Epithelial cell of proximal tubule (primary cell): ENCODE results near the gene HAPSTR1. TPM values are rescaled to one million over a fixed set of nuclear protein-coding genes. Genes with fewer than 3 reads are reported as not detected.
A peak's percentile ranks its signal among the peaks of the same experiment; 100 is the strongest.
"Not testable (repeated sequence)": the region's sequence is repeated elsewhere in the genome, so short reads cannot be mapped to it uniquely, and the experiment has no call there.

Experiments used
- DNase-seq: peaks from one replicate; pipeline ENCODE4 v3.0.0-alpha.2; 2011; ENCODE audit warnings: low read depth
- H3K4me3 ChIP-seq: 2 replicates; pipeline ENCODE4 v1.5.1; 2011; ENCODE audit warnings: low read depth, mild to moderate bottlenecking, low read length
- total RNA-seq: library from RNA; depleted of rRNA; stranded (reverse); fragments of >200 nt; gene quantifications from 2 replicates; pipeline ENCODE4 v1.2.3, GENCODE V29; 2015
- TF ChIP-seq, protein P1 (sequence below): conservative IDR thresholded peaks from 2 replicates; pipeline ENCODE4 v1.5.1; 2012; ENCODE audit warnings: low read depth, mild to moderate bottlenecking, low read length

HAPSTR1 gene
- 39.3 and 41.7 TPM in 2 replicates for total RNA-seq

DNA sequence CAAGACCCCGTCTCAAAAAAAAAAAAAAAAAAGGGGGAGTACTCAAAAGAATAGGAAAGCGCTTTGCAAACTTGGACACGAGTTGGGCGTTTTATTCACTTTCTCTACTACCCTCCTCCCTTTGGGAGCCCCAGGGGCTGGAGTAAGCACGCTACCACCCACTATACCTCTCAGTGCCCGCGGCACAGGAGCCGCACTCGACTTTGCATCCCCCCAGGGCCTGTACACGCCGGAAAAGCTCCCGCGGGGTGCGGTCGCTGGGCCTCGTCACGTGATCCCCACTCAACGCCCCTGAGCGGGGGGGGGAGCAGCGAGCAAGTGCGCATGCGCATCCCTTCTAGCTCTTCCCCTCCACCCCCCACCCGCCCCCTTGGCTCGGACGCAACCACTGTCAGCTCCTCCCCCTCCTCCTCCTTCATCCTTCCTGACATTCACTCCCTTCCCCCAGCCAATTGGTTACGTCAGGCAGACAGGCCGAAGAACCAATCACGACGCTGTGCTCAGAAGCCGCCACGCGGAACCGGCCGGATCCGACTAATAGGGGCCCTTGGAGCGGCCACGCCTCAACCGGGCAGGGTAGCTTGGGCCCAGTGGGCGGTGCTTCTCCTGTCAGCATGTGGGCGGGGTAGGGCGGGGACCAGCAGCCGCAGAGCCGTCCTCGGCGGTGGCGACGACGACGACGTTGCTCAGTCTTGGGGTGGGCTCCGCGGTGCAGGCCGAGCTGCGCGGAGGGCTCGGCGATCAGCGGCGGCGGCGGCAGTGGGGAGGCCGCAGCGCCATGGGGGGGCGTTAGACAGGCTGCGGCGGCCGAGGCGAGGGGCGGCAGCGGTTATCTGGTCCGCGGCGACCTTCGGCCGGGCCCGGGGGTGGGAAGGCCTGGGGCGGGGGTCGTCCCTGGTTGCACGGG, at the start of gene HAPSTR1:
TSS of gene HAPSTR1 (plus strand) at position 685 of the 907 bp plus-strand sequence. CDS start 401 bp downstream, outside the sequence.
- peak; percentile 93 for DNase-seq
- peak within 1 kb of the TSS; percentile 94 for H3K4me3 ChIP-seq
- TF ChIP-seq, protein P1, sequence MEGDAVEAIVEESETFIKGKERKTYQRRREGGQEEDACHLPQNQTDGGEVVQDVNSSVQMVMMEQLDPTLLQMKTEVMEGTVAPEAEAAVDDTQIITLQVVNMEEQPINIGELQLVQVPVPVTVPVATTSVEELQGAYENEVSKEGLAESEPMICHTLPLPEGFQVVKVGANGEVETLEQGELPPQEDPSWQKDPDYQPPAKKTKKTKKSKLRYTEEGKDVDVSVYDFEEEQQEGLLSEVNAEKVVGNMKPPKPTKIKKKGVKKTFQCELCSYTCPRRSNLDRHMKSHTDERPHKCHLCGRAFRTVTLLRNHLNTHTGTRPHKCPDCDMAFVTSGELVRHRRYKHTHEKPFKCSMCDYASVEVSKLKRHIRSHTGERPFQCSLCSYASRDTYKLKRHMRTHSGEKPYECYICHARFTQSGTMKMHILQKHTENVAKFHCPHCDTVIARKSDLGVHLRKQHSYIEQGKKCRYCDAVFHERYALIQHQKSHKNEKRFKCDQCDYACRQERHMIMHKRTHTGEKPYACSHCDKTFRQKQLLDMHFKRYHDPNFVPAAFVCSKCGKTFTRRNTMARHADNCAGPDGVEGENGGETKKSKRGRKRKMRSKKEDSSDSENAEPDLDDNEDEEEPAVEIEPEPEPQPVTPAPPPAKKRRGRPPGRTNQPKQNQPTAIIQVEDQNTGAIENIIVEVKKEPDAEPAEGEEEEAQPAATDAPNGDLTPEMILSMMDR, result no peak

DNA sequence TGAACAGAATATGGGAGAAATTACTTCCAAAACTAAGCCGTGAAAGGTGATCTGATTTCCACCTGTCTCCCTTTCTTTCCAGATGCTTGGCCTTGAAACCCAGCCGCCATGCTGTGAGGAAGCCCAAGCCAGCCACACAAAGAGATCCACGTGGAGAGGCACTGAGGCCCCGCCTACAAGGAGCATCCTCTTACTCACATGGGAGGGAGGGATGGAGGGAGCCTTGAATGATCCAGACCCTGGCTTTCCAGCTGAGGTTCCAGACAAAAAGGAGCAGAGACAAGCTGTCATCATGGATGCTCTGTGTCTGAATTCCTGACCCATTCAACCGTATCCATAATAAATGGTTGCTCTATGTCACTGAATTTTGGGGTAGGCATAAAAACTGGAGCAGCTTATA, 48.9 kb upstream of the HAPSTR1 start:
- no peak for DNase-seq
- TF ChIP-seq, protein P1, result no peak
- no peak overlapping the region for H3K4me3 ChIP-seq

- no peak overlapping the region for H3K4me3 ChIP-seq
- TF ChIP-seq, protein P1, result no peak
- no peak for DNase-seq
Measured at GRCh38 chr16:9042964-9043680, 48.3 kb upstream of the HAPSTR1 start.

DNA sequence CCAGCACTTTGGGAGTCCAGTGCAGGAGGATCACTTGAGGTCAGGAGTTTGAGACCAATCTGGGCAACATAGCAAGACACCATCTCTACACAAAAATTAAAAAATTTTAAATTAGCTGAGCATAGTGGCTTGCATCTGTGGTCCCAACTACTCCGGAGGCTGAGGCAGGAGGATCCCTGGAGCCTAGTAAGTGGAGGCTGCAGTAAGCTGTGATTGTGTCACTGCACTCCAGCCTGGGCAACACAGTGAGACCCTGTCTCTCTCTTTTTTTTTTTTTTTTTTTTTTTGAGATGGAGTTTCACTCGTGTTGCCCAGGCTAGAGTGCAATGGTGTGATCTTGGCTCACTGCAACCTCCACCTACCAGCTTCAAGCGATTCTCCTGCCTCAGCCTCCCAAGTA, 45.9 kb upstream of the HAPSTR1 start:
- not testable (repeated sequence) for H3K4me3 ChIP-seq, DNase-seq

DNA sequence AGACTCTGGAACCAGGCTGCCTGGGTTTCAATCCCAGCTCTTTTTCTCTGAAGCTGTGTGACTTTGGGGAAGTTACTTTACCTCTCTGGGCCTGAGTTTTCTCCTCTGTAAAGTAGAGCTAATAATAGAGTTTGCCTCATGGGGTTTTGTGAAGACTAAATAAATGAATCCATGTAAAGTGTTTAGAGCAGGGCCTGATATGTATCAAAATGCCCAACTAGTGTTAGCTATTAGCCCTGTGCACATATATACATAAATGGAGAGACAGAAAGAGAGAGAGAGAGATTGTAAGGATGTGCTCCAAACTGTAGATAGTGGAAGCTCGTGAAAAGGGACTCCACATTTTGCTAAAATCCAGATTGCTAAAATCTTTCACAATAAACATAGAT, 44.8 kb upstream of the HAPSTR1 start:
- DNase-seq, result no peak
- no peak overlapping the region for H3K4me3 ChIP-seq
- TF ChIP-seq, protein P1, result no peak

GRCh38 chr16:9047689-9048301, 43.6 kb upstream of the HAPSTR1 start:
- TF ChIP-seq, protein P1, result no peak
- no peak overlapping the region for H3K4me3 ChIP-seq
- peak; percentile 94 for DNase-seq

DNA sequence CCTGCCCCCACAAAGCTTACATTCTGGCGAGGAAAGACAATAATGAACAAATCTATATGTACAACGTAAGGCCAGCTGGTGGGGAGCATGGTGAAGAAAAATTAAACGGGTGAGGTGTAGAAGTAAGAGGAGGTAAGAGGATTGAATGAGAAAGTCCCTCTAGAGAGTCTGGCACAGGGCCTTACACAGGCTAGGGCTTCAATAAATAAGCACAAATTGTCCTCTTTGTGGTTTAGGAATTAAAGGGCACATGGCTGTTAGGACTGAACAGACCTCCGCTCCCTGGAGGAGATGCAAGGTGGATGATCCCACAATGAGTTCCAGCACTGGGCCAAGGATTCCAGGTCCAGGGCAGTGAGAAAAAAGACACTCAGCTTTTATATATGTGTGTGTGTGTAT, 43.1 kb upstream of the HAPSTR1 start:
- DNase-seq, result no peak
- no peak overlapping the region for H3K4me3 ChIP-seq
- TF ChIP-seq, protein P1, result no peak
